LNCAP (cell line): ENCODE data around the gene LRP2.

ENCODE experiments used
- TF ChIP-seq, protein P1 (sequence below): fragments of 450-650 bp; IDR thresholded peaks from 2 replicates; pipeline ENCODE4 v1.5.1; 2017; ENCODE audit warnings: mild to moderate bottlenecking

The LRP2 gene

DNA sequence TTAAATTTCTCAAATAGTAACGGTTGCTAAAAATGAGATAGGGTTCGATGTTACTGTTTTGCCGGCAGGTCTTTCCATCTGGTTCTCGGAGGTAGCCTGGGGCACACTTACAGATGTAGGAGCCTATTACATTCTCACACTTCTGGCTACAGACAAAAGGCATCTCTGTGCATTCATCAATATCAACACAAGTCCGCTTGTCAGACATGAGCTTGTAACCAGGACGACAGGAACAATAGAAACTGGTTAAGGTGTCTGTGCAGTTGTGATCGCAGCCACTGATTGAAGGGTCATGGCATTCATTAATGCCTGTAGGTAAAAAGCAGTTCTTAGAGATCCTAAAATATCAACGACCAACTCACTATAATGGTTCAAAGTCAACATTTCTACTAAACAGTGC lies 176.6 kb downstream of the LRP2 start:
- TF ChIP-seq, protein P1, sequence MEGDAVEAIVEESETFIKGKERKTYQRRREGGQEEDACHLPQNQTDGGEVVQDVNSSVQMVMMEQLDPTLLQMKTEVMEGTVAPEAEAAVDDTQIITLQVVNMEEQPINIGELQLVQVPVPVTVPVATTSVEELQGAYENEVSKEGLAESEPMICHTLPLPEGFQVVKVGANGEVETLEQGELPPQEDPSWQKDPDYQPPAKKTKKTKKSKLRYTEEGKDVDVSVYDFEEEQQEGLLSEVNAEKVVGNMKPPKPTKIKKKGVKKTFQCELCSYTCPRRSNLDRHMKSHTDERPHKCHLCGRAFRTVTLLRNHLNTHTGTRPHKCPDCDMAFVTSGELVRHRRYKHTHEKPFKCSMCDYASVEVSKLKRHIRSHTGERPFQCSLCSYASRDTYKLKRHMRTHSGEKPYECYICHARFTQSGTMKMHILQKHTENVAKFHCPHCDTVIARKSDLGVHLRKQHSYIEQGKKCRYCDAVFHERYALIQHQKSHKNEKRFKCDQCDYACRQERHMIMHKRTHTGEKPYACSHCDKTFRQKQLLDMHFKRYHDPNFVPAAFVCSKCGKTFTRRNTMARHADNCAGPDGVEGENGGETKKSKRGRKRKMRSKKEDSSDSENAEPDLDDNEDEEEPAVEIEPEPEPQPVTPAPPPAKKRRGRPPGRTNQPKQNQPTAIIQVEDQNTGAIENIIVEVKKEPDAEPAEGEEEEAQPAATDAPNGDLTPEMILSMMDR, result no peak

DNA sequence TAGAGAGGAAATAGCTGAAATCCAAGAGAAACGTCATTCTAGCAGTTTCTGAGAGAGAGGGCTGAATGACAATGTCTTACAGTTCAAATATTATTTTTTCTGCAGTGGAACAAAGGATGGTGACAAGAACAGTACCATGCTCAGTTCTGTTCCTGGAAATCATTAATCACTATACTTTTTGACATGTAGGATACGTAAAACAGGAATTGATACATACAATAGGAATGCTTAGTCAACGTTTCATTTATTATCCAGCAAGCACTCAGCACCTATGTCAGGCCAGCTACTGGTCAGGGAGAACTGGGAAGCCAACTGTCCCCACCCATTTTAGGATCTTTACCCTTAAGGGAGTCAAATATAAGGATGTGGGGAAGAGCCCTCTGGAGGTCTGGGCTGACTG lies 178.3 kb downstream of the LRP2 start:
- TF ChIP-seq, protein P1, result no peak

GRCh38 chr2:169182573-169182972 lies 179.8 kb downstream of the LRP2 start:
- TF ChIP-seq, protein P1, result no peak

- TF ChIP-seq, protein P1, result no peak
Measured at GRCh38 chr2:169178804-169179390, 183.4 kb downstream of the LRP2 start.

DNA sequence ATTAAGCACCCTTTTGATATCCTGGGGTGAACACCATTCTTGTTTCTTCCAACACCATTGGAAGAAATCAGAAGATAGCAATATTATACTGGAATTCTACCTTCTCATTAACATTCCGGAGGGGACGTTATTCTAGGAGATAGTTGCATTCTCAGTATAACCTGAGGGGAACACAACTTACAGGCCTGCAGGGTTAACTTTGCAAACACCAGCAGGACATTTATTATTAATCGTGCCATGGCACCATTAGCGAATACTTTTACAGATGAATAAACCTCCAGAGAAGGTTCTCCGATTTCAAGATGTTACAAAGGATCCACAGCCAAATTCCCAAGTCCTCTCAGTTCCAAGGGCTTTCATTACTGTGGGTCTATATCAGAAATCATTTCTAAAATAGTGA lies 184.0 kb downstream of the LRP2 start:
- TF ChIP-seq, protein P1, result no peak

GRCh38 chr2:169175112-169175511 lies 187.2 kb downstream of the LRP2 start:
- TF ChIP-seq, protein P1, result no peak

DNA sequence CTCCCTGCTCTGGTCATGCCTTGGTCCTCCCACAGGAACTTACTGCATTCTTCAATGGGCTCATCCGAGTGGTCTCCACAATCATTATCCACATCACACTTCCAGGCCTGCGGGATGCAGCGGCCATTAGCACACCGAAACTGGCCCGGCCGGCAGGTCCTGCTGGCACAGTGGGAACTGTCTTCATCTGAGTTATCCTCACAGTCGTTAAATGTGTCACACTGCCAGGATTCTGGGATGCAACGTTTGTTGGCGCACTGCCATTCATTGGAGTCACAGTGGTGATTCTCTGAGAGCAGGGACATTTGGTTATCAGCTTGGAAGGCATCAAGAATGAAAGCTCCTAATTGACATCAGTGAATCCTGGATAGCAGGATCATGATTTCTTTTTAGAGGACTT lies 188.5 kb downstream of the LRP2 start:
- TF ChIP-seq, protein P1, result no peak

DNA sequence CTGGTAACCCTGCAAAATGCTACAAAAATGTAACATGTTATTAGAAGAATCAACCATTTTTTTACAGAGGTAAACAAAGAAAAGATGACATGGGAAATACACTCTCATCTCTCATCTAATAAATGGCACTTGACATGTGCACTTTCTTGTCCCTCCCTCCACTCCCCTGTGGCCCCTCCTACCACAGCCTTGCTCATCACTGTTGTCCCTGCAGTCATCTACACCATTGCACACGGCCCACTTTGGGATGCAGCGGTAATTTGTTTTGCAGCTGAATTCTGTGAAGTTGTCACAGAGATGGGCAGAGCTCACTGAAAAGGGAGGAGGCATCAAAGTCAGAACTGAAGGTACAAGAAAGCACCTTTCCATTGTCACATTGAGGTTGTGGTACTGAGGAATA lies 189.4 kb downstream of the LRP2 start:
- TF ChIP-seq, protein P1, result no peak
